GM18870 (cell line): ENCODE results near the gene PODXL.

ENCODE experiments used
- ATAC-seq: cut with Tn5 transposase; IDR thresholded peaks from one replicate; pipeline ENCODE4 v1.9.1; 2021; ENCODE audit warnings: moderate library complexity; ENCODE audit not compliant: unreplicated experiment

Gene PODXL

GRCh38 chr7:131564640-131565039 lies 8.2 kb upstream of the PODXL start:
- no peak for ATAC-seq

GRCh38 chr7:131563918-131564317 lies 7.5 kb upstream of the PODXL start:
- no peak for ATAC-seq

- no peak for ATAC-seq
Observed at GRCh38 chr7:131562941-131563340, 6.5 kb upstream of the PODXL start.

GRCh38 chr7:131560061-131560460 lies 3.6 kb upstream of the PODXL start:
- ATAC-seq = no peak

GRCh38 chr7:131557652-131558385 lies 1.4 kb upstream of the PODXL start:
- ATAC-seq = no peak

- no peak for ATAC-seq
Observed at GRCh38 chr7:131556909-131557651, 652 bp upstream of the PODXL start.

GRCh38 chr7:131555552-131556052 lies 826 bp downstream of the PODXL start:
- ATAC-seq = no peak

- no peak for ATAC-seq
Observed at GRCh38 chr7:131554880-131555516, 1.4 kb downstream of the PODXL start.

GRCh38 chr7:131553931-131554330 lies 2.5 kb downstream of the PODXL start:
- ATAC-seq = no peak

- no peak for ATAC-seq
Observed at GRCh38 chr7:131552053-131552452, 4.4 kb downstream of the PODXL start.

- no peak for ATAC-seq
Observed at GRCh38 chr7:131550846-131551245, 5.6 kb downstream of the PODXL start.

- ATAC-seq = no peak
Observed at GRCh38 chr7:131548371-131548770, 8.1 kb downstream of the PODXL start.

- ATAC-seq = no peak
Observed at GRCh38 chr7:131547589-131547988, 8.8 kb downstream of the PODXL start.

- ATAC-seq = no peak
Observed at GRCh38 chr7:131546583-131547141, 9.8 kb downstream of the PODXL start.

- no peak for ATAC-seq
Observed at GRCh38 chr7:131546126-131546525, 10.3 kb downstream of the PODXL start.

- ATAC-seq = no peak
Observed at GRCh38 chr7:131544449-131545301, 11.8 kb downstream of the PODXL start.

- no peak for ATAC-seq
Observed at GRCh38 chr7:131544021-131544420, 12.4 kb downstream of the PODXL start.

GRCh38 chr7:131543298-131543697 lies 13.1 kb downstream of the PODXL start:
- no peak for ATAC-seq

- no peak for ATAC-seq
Observed at GRCh38 chr7:131540491-131541162, 15.8 kb downstream of the PODXL start.

- ATAC-seq = no peak
Observed at GRCh38 chr7:131538813-131539179, 17.6 kb downstream of the PODXL start.
